HG03469 (cell line): ENCODE results near the gene SFRP5.

Experiments
- ATAC-seq: cut with Tn5 transposase; IDR thresholded peaks from one replicate; pipeline ENCODE4 v1.9.1; 2021; ENCODE audit warnings: mild to moderate bottlenecking, moderate library complexity, moderate number of reproducible peaks; ENCODE audit not compliant: unreplicated experiment

Gene SFRP5

DNA sequence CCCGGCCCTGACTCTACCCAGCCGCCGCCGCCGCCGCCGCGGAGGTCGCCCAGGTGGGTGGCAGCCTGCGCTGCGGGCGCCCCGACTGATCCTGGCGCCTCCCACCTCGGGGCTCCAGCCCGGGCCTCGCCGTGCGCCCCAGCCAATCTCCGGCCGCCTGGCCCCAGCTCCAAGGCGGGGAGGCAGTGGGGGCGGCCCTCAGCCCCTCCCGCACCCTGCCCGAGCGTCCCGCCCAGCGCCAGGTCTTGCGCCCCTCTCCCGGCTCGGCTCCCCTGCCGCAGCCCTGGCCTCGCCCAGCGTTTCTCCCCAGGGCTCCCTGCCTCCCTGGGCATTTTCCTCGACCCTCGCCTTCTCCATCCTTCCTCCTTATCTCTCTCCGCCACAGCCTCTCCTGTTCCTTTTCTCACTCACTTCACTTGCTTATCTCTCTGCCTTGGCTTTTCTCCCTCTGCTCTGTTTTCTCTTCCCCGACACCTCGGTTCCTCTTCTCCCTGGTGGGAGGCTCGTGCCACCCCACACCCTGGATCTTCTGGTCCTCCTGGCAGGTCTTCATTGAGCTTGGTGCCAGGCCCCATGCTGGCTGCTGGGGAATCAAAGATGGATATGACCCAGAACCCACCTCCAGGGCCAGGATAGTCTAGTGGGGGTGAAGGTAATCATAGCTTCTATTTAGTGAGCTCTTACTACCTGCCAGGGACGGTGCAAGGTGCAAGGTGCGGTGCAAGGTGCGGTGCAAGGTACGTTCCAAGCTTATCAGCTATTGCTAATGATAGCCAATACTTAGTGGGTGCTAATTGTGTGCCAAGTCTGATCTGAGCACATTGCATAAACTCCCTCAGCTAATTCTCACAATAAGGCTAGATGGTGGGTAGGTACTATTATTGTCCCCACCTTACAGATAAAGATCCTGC is at the start of gene SFRP5:
TSS of gene SFRP5 (minus strand) at position 87 of the 911 bp plus-strand sequence. CDS start 166 bp downstream, outside the sequence.
- no peak for ATAC-seq

DNA sequence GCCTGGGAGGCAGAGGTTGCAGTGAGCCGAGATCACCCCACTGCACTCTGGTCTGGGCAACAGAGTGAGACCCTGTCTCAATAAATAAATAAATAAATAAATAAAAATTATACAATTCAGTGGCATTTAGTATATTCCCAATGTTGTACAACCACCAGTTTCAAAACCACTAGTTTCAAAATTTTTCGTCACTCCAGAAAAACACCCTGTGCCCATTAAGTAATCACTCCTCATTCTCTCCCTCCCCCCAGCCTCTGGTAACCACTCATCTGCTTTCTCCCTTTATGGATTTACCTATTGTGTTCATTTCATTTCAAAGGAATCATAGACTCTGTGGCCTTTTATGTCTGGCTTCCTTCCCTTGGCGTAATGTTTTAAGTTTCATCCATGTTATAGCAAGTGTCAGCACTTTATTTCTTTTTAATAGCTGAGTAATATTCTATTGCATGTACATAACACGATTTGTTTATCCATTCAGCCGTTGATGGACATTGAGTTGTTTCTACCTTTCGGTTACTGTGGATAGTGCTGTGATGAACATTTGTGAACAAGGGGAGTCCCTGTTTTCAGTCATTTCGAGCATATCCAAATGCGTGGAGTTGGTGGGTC is 48.4 kb upstream of the SFRP5 start:
- no peak for ATAC-seq

GRCh38 chr10:97818572-97818971 is 46.8 kb upstream of the SFRP5 start:
- ATAC-seq = no peak

DNA sequence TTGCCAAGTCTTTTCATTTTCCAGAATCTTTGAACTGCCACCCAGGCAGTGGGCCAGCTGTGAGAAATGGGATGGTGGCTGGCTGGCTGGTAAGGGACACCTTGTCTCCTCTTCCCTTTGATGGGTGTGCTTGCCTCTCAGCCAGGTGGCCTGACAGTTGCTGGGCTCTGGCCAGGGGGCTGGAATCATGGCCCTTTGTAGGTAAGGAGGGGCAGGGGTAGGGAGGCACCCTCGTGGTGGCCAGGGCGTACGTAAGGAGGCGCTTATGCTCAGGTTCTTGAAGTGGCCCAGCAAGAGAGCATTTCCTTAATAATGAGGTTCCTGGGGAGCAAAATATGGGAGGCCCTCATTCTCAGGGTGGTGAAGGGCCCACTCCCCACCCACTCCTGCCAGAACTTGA is 44.8 kb upstream of the SFRP5 start:
- no peak for ATAC-seq

DNA sequence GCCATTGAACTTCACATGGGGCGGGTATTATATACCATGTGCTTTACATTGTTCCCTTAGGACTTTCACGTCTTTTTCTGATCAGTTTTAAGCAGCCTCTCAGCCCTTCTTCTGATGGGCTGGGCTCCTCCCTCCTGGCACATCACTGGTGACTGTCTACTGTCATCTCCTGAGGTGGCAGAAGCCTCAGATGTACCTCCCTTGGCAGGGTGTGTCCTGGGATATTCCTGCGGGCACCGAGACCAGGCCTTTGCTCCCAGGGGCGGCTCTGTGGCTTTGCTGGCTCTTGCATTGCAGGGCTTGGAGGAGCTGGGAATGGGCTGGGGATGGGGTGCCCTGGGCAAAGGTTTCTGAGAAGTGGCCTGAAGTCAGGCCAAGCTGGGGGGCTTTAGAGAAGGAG is 43.2 kb upstream of the SFRP5 start:
- no peak for ATAC-seq

DNA sequence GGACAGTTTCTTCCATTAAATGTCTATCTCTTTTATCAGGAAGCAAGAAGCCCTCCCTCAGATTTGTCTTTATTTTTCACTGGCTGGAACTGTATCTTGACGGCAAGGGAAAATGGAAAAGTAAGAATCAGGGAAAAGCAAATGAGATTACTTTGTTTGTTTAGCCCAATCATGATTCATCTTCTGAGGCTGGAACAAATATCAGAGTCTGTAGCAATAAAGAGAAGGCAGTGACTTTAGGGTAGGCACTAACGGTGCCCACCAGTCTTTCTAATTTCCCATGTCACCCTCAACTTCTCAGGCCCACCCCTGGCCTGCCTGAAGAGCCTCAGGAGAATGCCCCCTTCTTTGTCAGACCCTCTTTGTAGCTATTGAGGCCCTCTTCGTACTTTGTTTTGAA is 41.5 kb upstream of the SFRP5 start:
- ATAC-seq = no peak

DNA sequence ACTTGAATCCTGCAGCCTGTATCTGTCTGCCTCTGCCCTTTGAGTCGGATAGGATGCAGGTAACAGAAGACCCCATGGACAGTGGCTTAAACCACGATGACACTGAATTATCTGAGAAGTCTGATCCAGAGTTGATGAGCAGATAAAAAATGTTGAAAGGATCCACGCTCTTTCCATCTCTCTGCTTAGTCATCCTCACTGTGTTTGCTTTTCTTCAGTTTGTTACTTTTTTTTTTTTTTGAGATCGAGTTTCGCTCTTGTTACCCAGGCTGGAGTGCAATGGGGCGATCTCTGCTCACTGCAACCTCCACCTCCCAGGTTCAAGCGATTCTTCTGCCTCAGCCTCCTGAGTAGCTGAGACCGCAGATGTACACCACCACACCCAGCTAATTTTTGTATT is 40.9 kb upstream of the SFRP5 start:
- ATAC-seq = no peak

- ATAC-seq = no peak
Measured at GRCh38 chr10:97811958-97812357, 40.2 kb upstream of the SFRP5 start.

DNA sequence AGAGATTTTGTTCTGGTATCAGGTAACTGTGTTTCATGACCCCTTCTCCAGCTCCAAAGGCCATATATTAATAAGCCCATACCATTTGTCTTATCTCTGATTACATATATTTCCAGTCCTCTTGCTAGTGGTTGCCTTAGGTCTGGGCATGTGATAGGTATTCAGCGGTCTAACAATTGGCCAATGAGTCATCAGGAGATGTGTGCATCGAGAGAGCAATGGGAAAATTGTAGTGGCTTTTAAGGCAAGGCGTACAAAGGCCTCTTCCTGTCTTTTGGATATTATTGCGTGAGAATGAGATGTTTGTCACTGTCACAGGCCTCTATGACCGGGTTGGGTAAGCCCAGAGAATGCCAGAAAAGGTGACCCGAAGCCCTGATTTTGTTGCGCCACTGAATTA is 38.6 kb upstream of the SFRP5 start:
- no peak for ATAC-seq

DNA sequence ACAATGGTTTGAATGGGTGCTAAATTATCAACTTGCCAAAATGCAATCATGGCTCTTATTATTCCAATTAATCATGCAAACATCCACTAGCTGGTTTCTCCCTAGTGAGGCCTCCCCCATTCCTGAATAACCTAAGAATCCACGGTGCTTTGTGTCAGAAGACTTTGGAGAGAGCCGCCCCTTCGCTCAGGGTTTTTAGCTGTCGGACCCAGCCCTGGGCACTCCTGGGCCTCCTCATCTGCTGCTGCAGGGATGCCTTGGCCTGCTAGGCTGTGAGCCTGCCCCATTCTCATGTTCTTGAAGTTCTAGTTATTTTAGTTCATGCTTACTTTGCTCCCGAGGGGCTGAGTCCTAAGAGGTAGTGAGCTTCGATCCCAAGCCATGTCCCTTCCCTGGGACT is 34.1 kb upstream of the SFRP5 start:
- no peak for ATAC-seq

DNA sequence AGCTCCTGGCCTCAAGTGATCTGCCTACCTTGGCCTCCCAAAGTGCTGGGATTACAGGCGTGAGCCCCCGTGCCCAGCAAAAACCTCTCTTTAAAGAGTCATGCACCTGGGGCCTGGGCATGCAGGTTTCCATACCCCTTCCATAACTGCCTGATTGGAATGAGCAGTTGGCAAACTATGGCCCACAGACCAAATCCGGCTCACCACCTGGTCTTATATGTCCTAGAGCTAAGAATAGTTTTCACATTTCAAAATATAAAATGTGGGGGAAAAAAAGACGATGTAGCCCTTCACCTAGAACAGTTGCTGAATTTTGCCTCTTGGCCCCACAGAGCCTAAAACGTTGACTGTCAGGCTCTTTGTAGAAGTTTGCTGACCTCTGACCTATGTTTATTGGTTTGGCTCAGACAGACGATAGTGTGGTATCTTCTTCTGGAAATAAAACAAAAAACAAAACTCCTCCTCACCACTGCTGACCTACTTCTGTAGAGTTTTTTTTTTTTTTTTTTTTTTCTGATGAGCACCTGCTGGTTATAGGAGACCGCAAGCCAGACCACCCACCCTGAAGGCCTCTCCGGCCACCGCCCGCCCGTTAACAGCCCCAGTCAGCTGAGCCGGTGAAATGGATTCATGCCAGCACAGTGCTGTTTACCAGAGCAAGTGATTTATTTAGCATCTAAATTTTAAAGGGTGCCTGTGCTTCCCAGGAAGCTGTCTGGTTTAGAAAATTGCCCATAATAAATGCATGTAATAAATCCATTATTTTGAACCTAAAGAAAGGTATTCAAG is 33.5 kb upstream of the SFRP5 start:
- no peak for ATAC-seq

DNA sequence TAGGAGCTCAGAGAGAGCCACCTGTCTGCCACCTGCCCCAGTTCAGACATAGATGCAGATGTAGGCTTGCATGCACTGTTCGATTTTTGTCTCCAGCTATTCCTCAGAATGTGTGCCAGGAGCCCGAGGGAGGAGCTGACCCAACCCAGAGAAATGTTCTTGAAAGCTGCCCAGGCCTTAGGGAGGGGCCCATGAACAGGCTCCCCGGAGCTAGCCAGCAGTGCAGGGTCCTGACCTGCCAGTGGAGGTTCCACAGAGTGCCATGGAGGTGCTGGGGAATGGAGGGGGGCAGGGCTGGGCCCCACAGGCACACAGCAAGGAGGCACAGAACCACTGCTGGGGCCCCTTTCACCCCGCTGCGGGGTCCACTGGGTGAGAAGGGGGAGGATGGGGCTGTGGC is 29.6 kb upstream of the SFRP5 start:
- no peak for ATAC-seq

DNA sequence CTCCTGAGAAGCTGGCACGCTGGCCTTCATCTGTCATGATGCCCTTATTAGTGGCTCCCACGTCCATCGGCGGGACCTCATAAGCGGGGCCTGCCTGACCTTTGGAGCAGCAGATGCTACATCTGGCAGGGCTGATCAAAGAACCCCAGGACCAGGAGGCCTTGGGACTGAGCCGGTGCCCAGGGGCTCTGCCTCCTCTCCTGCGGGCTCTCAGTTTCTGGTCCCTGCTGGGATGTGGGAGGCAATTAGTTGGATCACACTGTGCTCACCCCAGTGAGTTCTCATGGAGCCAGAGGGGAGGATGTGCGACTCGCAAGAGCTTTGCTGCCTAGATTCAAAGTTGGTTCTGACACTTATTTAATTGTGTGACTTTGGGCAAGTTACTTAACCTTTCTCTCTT is 28.7 kb upstream of the SFRP5 start:
- no peak for ATAC-seq

DNA sequence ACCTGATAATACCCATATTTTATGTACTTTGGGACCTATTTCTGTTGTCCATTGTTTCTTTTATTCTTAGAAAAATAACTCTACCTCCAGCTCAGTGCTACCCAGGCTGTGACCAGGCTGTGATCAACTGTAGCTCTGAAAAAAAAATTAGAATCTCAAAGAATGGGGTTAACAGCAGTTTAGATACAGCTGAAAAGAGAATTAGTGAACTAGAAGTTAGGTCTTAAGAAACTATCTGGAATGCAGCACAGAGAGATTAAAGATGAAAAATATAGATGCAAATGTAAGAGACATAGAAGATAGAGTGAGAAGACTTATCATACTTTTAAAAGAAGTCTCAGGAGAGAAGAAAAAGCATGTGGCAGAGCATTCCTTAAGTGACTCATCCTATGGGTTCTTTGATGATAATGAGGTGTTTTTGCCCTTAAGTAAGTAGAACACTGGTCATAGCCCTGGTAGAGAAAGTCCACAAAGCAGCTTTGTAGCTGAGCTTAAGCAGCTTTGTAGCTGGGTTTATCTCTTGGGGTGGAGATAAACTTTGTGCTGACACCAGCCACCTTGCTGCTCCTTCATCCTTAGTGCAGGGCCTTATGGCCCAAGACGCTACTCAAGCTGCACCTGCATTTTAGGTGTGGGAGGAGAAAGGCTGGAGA is 27.3 kb upstream of the SFRP5 start:
- ATAC-seq = no peak

GRCh38 chr10:97796651-97797050 is 24.9 kb upstream of the SFRP5 start:
- ATAC-seq = no peak

DNA sequence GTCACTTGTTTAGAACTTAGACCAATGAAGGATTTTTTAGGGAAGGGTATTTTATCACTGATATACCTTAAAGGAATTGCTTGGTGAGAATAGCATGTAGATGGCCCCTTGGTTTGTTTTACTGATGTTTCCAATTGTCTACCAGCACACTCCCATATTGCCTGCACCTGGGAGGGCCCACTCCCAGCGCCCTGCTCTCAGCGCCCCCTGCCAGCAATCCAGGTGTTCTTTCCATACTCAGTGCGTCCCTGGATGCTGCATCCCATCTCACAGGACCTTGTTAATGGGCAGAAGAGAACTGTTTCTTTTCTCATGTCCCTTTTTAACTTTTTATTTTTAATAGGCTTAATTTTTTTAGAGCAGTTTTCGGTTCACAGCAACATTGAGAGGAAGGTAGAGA is 24.1 kb upstream of the SFRP5 start:
- ATAC-seq = no peak

- no peak for ATAC-seq
Measured at GRCh38 chr10:97791824-97792721, 20.3 kb upstream of the SFRP5 start.

DNA sequence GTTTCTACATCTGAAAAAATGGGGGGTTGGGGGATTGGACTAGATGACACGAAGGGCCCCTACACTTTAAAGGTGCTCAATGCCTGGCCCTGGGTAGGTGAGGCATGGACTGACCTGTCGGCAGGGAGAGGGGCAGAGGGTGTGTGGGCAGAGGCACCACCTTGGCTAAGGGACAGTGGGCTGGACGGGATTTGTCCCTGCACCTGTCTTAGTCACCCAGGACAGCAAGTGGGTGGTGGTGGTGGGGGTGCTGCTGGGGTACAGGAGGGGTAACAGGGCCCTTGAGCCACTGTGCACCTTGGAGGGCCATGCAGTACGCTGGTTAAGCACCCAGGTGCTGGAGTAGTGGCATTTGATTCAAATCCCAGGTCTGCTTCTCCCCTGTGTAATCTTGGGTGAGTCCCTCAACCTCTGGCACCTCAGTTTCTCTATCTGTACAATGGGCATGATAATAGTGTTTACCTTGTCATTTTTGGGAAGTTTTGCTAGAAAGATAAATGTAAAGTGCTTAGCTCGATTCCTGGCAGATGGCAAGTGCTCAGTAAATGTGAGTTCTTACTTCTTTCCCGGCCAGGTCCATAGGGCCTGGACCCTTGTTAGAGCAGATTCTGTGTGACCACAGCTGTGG is 18.1 kb upstream of the SFRP5 start:
- ATAC-seq = no peak

DNA sequence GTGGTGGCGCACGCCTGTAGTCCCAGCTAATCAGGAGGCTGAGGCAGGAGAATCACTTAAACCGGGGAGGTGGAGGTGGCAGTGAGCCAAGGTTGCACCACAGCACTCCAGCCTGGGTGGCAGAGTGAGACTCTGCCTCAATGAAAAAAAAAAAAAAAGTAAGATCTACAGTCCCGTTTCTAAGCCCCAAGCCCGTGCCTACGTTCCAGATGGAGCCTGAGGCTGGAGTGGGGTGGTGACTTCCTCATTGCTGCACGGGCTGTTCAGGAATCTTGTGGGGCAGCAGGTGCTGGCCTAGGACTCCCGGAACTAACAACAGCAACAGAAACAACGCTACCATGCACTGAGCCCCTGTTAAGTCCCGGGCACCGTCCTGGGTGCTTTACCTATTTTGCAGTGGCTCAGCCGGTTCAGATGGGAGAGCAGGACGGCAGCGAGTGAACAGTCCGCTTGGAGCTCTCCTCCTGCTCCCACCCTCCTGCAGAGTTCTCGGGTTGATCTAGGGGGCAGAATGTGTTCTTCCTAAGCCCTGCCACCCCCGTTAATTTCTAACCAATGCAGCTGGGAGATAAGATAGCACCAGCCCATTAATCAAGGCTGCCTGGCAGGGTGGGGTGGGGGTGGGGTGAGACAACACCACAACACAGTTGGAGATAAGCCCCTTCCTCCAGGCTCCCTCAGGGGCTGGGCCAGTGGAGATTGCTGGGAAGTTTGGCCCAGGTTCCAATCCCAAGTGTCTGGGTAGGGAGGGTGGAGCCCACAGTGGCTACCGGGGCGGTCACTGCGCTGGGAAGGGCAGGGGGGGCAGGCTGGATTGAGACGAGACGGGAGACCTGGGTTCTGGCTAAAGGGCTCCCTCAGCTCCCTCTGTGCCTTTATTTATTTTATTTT is 17.0 kb upstream of the SFRP5 start:
- no peak for ATAC-seq
